22Rv1 (cell line): ENCODE measurements around the gene MESP1.

Experiments
- H3K27ac ChIP-seq: fragments of 450-650 bp; 2 replicates; pipeline ENCODE4 v1.5.1; 2017
- CTCF ChIP-seq: fragments of 450-650 bp; IDR thresholded peaks from 2 replicates; pipeline ENCODE4 v1.5.1; 2017; ENCODE audit warnings: mild to moderate bottlenecking
- ZFX ChIP-seq: fragments of 450-650 bp; IDR thresholded peaks from 2 replicates; pipeline ENCODE4 v1.6.1; 2017; ENCODE audit warnings: antibody characterized with exemption, borderline replicate concordance

MESP1 gene

GRCh38 chr15:89761009-89761831, 10.2 kb upstream of the MESP1 start:
- peak; percentile 70 for TF ChIP-seq CTCF
- TF ChIP-seq ZFX: no peak
- no peak overlapping the region for H3K27ac ChIP-seq

- TF ChIP-seq ZFX (no peak), CTCF (peak; percentile 97)
These were observed 9.4 kb upstream of the MESP1 start for GRCh38 chr15:89760303-89761008.

GRCh38 chr15:89759835-89760234, 8.8 kb upstream of the MESP1 start:
- TF ChIP-seq ZFX (no peak), CTCF (no peak)
- H3K27ac ChIP-seq: 0 out of 2 replicates have a peak overlapping the region, but pooled peaks have one; percentile 2

More at GRCh38 chr15:89760303-89761008, 9.4 kb upstream of the MESP1 start:
- 0 out of 2 replicates have a peak overlapping the region, but pooled peaks have one; percentile 2 for H3K27ac ChIP-seq

- TF ChIP-seq ZFX (no peak), CTCF (no peak)
- no peak overlapping the region for H3K27ac ChIP-seq
These were observed 7.9 kb upstream of the MESP1 start for GRCh38 chr15:89758981-89759380.

GRCh38 chr15:89758283-89758682, 7.2 kb upstream of the MESP1 start:
- H3K27ac ChIP-seq: no peak overlapping the region
- no peak for TF ChIP-seq ZFX
- no peak for TF ChIP-seq CTCF

- TF ChIP-seq ZFX: no peak
- no peak for TF ChIP-seq CTCF
These were observed 5.8 kb upstream of the MESP1 start for GRCh38 chr15:89756897-89757296.

GRCh38 chr15:89755701-89756100, 4.7 kb upstream of the MESP1 start:
- H3K27ac ChIP-seq: peak overlapping the region; percentile 90
- TF ChIP-seq ZFX (no peak), CTCF (no peak)

More at GRCh38 chr15:89756897-89757296, 5.8 kb upstream of the MESP1 start:
- H3K27ac ChIP-seq: peak overlapping the region; percentile 90
